Prostate gland (tissue), 2 donors: ENCODE data around the gene PAN3.

ENCODE experiments used
- CTCF ChIP-seq, 4 experiments: fragments of 200-600 bp in 2 of 4; fragments of 450-650 bp in 2 of 4; sonication (generic) in 2 of 4; IDR thresholded peaks; 1 replicate in 3 of 4; 2 replicates in 1 of 4; pipeline ENCODE4 v1.5.1; 2016 to 2019; ENCODE audit warnings: antibody characterized with exemption in 4 of 4, mild to moderate bottlenecking in 2 of 4, moderate library complexity in 2 of 4
- POLR2A ChIP-seq: fragments of 450-650 bp; IDR thresholded peaks from one replicate; pipeline ENCODE4 v1.6.1; 2016; ENCODE audit warnings: antibody characterized with exemption, mild to moderate bottlenecking
- POLR2AphosphoS5 ChIP-seq: sonication (generic); formaldehyde crosslinking; IDR thresholded peaks from one replicate; pipeline ENCODE4 v1.6.1; 2017; ENCODE audit warnings: antibody characterized with exemption

- TF ChIP-seq CTCF (IDR thresholded peaks at IDR 0.05), result no peak
- no peak for TF ChIP-seq POLR2AphosphoS5
- TF ChIP-seq POLR2A, result no peak
Observed at GRCh38 chr13:28229522-28230411, 91.4 kb downstream of the PAN3 start.
